Neural cell (in vitro differentiated cells): ENCODE data around the gene BRIX1. TPM values are rescaled to one million over a fixed set of nuclear protein-coding genes. Genes with fewer than 3 reads are reported as not detected.

ENCODE experiments used
- H2AFZ ChIP-seq: fragments of 200-600, 300-800 bp; sonication (generic), shearing (Covaris generic); 2 replicates; pipeline ENCODE4 v1.6.0; 2014; ENCODE audit warnings: low read depth, mild to moderate bottlenecking, antibody characterized with exemption, low read length, moderate library complexity
- H3F3A ChIP-seq: fragments of 200-600 bp; shearing (Covaris generic); 2 replicates; pipeline ENCODE4 v1.6.1; 2016; ENCODE audit warnings: mild to moderate bottlenecking, moderate library complexity, mixed read lengths, antibody characterized with exemption, low read length; ENCODE audit not compliant: insufficient read depth, poor library complexity, severe bottlenecking
- H3K27ac ChIP-seq: fragments of 200-600, 300-800 bp; sonication (generic), shearing (Covaris generic); 2 replicates; pipeline ENCODE4 v1.5.1; 2014; ENCODE audit warnings: mild to moderate bottlenecking, low read length, moderate library complexity
- H3K27me3 ChIP-seq: fragments of 300-800, 200-600 bp; sonication (generic), shearing (Covaris generic); 2 replicates; pipeline ENCODE4 v1.6.0; 2014; ENCODE audit warnings: mild to moderate bottlenecking, low read depth, low read length, moderate library complexity; ENCODE audit not compliant: insufficient read depth
- H3K36me3 ChIP-seq: fragments of 300-800, 200-600 bp; sonication (generic), shearing (Covaris generic); 2 replicates; pipeline ENCODE4 v1.5.1; 2014; ENCODE audit warnings: mild to moderate bottlenecking, antibody characterized with exemption, low read length, moderate library complexity; ENCODE audit not compliant: insufficient read depth
- H3K4me2 ChIP-seq: fragments of 300-800, 200-600 bp; sonication (generic), shearing (Covaris generic); 2 replicates; pipeline ENCODE4 v1.6.0; 2014; ENCODE audit warnings: mild to moderate bottlenecking, low read length
- H3K4me3 ChIP-seq: fragments of 300-800, 200-600 bp; sonication (generic), shearing (Covaris generic); 2 replicates; pipeline ENCODE4 v1.5.1; 2014; ENCODE audit warnings: mild to moderate bottlenecking, low read length, moderate library complexity
- H3K79me2 ChIP-seq: fragments of 200-600 bp; shearing (Covaris generic); replicated peaks from 2 replicates; pipeline ENCODE4 v1.6.0; 2014; ENCODE audit warnings: mild to moderate bottlenecking, low read length, moderate library complexity; ENCODE audit not compliant: insufficient read depth
- H3K9ac ChIP-seq: fragments of 300-800, 200-600 bp; sonication (generic), shearing (Covaris generic); 2 replicates; pipeline ENCODE4 v1.6.1; 2016; ENCODE audit warnings: mild to moderate bottlenecking, low read length, mixed read lengths
- H3K9me2 ChIP-seq: fragments of 200-600 bp; shearing (Covaris generic); 2 replicates; pipeline ENCODE4 v1.6.1; 2016; ENCODE audit warnings: mild to moderate bottlenecking, low read length, mixed read lengths; ENCODE audit not compliant: insufficient read depth
- H3K9me3 ChIP-seq: fragments of 200-600, 300-800 bp; sonication (generic), shearing (Covaris generic); 2 replicates; pipeline ENCODE4 v1.6.1; 2016; ENCODE audit warnings: mild to moderate bottlenecking, mixed run types, low read length, moderate library complexity, mixed read lengths
- H4K20me1 ChIP-seq: fragments of 200-600 bp; shearing (Covaris generic); 2 replicates; pipeline ENCODE4 v1.6.1; 2016; ENCODE audit warnings: mild to moderate bottlenecking, mixed run types; ENCODE audit not compliant: insufficient read depth
- CTCF ChIP-seq: fragments of 450-650 bp; IDR thresholded peaks from 2 replicates; pipeline ENCODE4 v1.5.1; 2014; ENCODE audit warnings: antibody characterized with exemption, mild to moderate bottlenecking, moderate library complexity; ENCODE audit not compliant: poor library complexity, severe bottlenecking
- EP300 ChIP-seq: fragments of 450-650 bp; conservative IDR thresholded peaks from 2 replicates; pipeline ENCODE4 v1.6.1; 2014; ENCODE audit warnings: antibody characterized with exemption, mild to moderate bottlenecking, moderate library complexity; ENCODE audit not compliant: poor library complexity, severe bottlenecking
- EZH2 ChIP-seq: fragments of 200-600, 300-800 bp; shearing (Covaris generic), sonication (generic); IDR thresholded peaks from 2 replicates; pipeline ENCODE4 v1.6.1; 2014; ENCODE audit warnings: antibody characterized with exemption, low read length, borderline replicate concordance, mild to moderate bottlenecking; ENCODE audit not compliant: insufficient read depth, poor library complexity, severe bottlenecking
- MXI1 ChIP-seq: fragments of 450-650 bp; conservative IDR thresholded peaks from 2 replicates; pipeline ENCODE4 v1.6.1; 2014; ENCODE audit warnings: antibody characterized with exemption, mild to moderate bottlenecking; ENCODE audit not compliant: poor library complexity, severe bottlenecking
- POLR2AphosphoS5 ChIP-seq: IDR thresholded peaks from 2 replicates; pipeline ENCODE4 v1.6.1; 2012
- RAD21 ChIP-seq: fragments of 450-650 bp; conservative IDR thresholded peaks from 2 replicates; pipeline ENCODE4 v1.6.1; 2014; ENCODE audit warnings: antibody characterized with exemption, mild to moderate bottlenecking, moderate library complexity
- REST ChIP-seq: IDR thresholded peaks from 2 replicates; pipeline ENCODE4 v1.6.1; 2012; ENCODE audit warnings: borderline replicate concordance
- SMC3 ChIP-seq: fragments of 450-650 bp; conservative IDR thresholded peaks from 2 replicates; pipeline ENCODE4 v1.6.1; 2014; ENCODE audit warnings: antibody characterized with exemption, mild to moderate bottlenecking, moderate library complexity; ENCODE audit not compliant: poor library complexity
- TAF1 ChIP-seq: IDR thresholded peaks from 2 replicates; pipeline ENCODE4 v1.6.1; 2012; ENCODE audit warnings: low read depth
- polyA plus RNA-seq: library from polyadenylated mRNA; depleted of rRNA; stranded (reverse); fragments of >200 nt; gene quantifications from 2 replicates; pipeline ENCODE4 v1.2.3, GENCODE V29; 2014

Gene BRIX1
- polyA plus RNA-seq, 1 donor from 2014 or later = 24.9 TPM

- H3K9me3 ChIP-seq = no peaks in the 10 kb centered on the region
- no peak overlapping the region for H2AFZ ChIP-seq
- no peaks in the 10 kb centered on the region for H3F3A ChIP-seq
- H3K79me2 ChIP-seq = no peaks in the 10 kb centered on the region
- no peaks in the 10 kb centered on the region for H3K27me3 ChIP-seq
- TF ChIP-seq REST = no peak
- no peak for TF ChIP-seq EZH2
- no peak for TF ChIP-seq SMC3
- no peak for TF ChIP-seq CTCF
- TF ChIP-seq POLR2AphosphoS5 = no peak
- no peak for TF ChIP-seq TAF1
- no peak for TF ChIP-seq RAD21
- TF ChIP-seq EP300 = no peak
- no peak for TF ChIP-seq MXI1
- no peaks in the 10 kb centered on the region for H4K20me1 ChIP-seq
- H3K36me3 ChIP-seq = no peaks in the 10 kb centered on the region
- H3K4me2 ChIP-seq = no peak overlapping the region
- H3K27ac ChIP-seq = no peak overlapping the region
- no peak overlapping the region for H3K4me3 ChIP-seq
- H3K9me2 ChIP-seq = no peaks in the 10 kb centered on the region
- H3K9ac ChIP-seq = no peak overlapping the region
Measured at GRCh38 chr5:34894716-34895115, 20.8 kb upstream of the BRIX1 start.

- H3K27ac ChIP-seq = no peak overlapping the region
- no peak overlapping the region for H2AFZ ChIP-seq
- H3K9ac ChIP-seq = no peak overlapping the region
- H4K20me1 ChIP-seq = no peaks in the 10 kb centered on the region
- no peaks in the 10 kb centered on the region for H3K9me3 ChIP-seq
- TF ChIP-seq MXI1 = no peak
- no peak overlapping the region for H3K4me2 ChIP-seq
- no peaks in the 10 kb centered on the region for H3K27me3 ChIP-seq
- H3K36me3 ChIP-seq = no peaks in the 10 kb centered on the region
- no peak overlapping the region for H3K4me3 ChIP-seq
- no peaks in the 10 kb centered on the region for H3K79me2 ChIP-seq
- no peaks in the 10 kb centered on the region for H3F3A ChIP-seq
- no peaks in the 10 kb centered on the region for H3K9me2 ChIP-seq
Measured at GRCh38 chr5:34895641-34896419, 19.7 kb upstream of the BRIX1 start.
